ENCODE results near the gene FAF1.

DNA sequence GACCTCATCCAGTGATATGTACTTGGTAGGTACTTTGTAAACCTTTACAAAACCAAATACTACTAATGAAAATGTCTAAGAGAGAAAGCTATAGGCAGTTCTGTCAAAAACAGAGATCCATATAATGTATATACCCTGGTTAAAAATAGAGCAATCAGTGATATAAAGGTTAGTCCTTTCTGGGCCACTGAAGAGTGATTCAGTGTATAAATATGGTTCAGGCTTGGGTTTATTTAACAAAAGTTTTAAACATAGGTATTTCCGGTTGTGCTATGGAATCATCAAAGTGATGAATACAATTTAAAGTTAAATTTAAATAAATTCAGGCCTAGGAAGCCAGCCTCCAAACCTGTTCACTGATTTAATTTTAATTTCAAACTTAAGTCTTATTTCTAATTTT, 428.5 kb downstream of the FAF1 start:
- TF ChIP-seq POLR2AphosphoS5 (IDR thresholded peaks at IDR 0.05) (no peak), CTCF (IDR thresholded peaks at IDR 0.05) (no peak)
